HCT116 (cell line): ENCODE measurements around the gene HSD17B13. TPM values are rescaled to one million over a fixed set of nuclear protein-coding genes. Genes with fewer than 3 reads are reported as not detected.

ENCODE experiments used
- ATAC-seq: fragments of 200-7000 bp; cut with Tn5 transposase; 2 replicates; pipeline ENCODE4 v1.9.1; 2020; ENCODE audit warnings: mild to moderate bottlenecking, moderate library complexity
- BruUV-seq: library from RNA; stranded (reverse); fragments of 400-500 nt; replicated peaks from 2 replicates; lab custom pipeline; 2021; lab: Mats Ljungman, UMichigan
- CTCF ChIA-PET: fragments of 300-600 bp; sonication (Branson Sonifier 250); formaldehyde crosslinking; loops from one replicate; lab custom pipeline; 2021; ENCODE audit warnings: antibody characterized with exemption; lab: Charles Lee
- POLR2A ChIA-PET: fragments of 300-600, 350-600 bp; sonication (Branson Sonifier 250); formaldehyde crosslinking; loops from one replicate; lab custom pipeline; 2021; ENCODE audit warnings: antibody characterized with exemption; lab: Charles Lee
- RAD21 ChIA-PET, 2 experiments: fragments of 300-600 bp; sonication (Branson Sonifier 250); formaldehyde crosslinking; loops; one replicate each; lab custom pipeline; 2023; ENCODE audit warnings: low total read pairs in 2 of 2; ENCODE audit not compliant: uncharacterized antibody in 2 of 2, unreplicated experiment in 2 of 2, low non-redundant PET in 1 of 2; lab: Charles Lee
- DNase-seq: peaks from one replicate; pipeline ENCODE4 v3.0.0-alpha.2; 2010; ENCODE audit warnings: low read depth, low spot score
- H2AFZ ChIP-seq: fragments of 200-600 bp; shearing (Covaris generic), sonication (generic); 2 replicates; pipeline ENCODE4 v1.6.1; 2017; ENCODE audit warnings: low read depth, mixed run types, mixed read lengths, antibody characterized with exemption, low read length; ENCODE audit not compliant: poor library complexity, severe bottlenecking
- H3K27ac ChIP-seq: 2 replicates; pipeline ENCODE4 v1.5.1; 2012; ENCODE audit warnings: low read depth, low read length
- H3K27me3 ChIP-seq: fragments of 200-600 bp; sonication (generic); 2 replicates; pipeline ENCODE4 v1.6.1; 2016; ENCODE audit warnings: mixed run types, low read length, mixed read lengths; ENCODE audit not compliant: insufficient read depth
- H3K36me3 ChIP-seq, 2 experiments: fragments of 200-500 bp in 1 of 2; fragments of 200-600 bp in 1 of 2; sonication (Bioruptor generic) in 1 of 2; sonication (generic) in 1 of 2; 2 replicates each; pipeline versions ENCODE4 v1.5.1 to v1.6.1; 2014 to 2016; ENCODE audit warnings: low read length in 2 of 2, inconsistent platforms in 1 of 2, mixed read lengths in 1 of 2, mixed run types in 1 of 2; ENCODE audit not compliant: insufficient read depth in 2 of 2, control insufficient read depth in 1 of 2
- H3K4me1 ChIP-seq, 2 experiments: fragments of 200-600 bp in 1 of 2; sonication (generic) in 1 of 2; 2 replicates each; pipeline versions ENCODE4 v1.5.1 to v1.6.1; 2012 to 2017; ENCODE audit warnings: low read length in 2 of 2, inconsistent platforms in 1 of 2, mild to moderate bottlenecking in 1 of 2, mixed read lengths in 1 of 2, mixed run types in 1 of 2, moderate library complexity in 1 of 2; ENCODE audit not compliant: insufficient read depth in 2 of 2, control insufficient read depth in 1 of 2
- H3K4me2 ChIP-seq: fragments of 200-600 bp; sonication (generic); 2 replicates; pipeline ENCODE4 v1.6.1; 2017; ENCODE audit warnings: mixed run types, low read length, mixed read lengths
- H3K4me3 ChIP-seq, 2 experiments: fragments of 200-600 bp in 1 of 2; sonication (generic) in 1 of 2; replicated peaks in 1 of 2; 2 replicates each; pipeline ENCODE4 v1.5.1; 2011 to 2016; ENCODE audit warnings: low read length in 2 of 2, control low read depth in 1 of 2, low read depth in 1 of 2, mild to moderate bottlenecking in 1 of 2, mixed read lengths in 1 of 2, mixed run types in 1 of 2
- H3K79me2 ChIP-seq: fragments of 200-600 bp; sonication (generic); 2 replicates; pipeline ENCODE4 v1.6.1; 2017; ENCODE audit warnings: mild to moderate bottlenecking, mixed run types, low read length, moderate library complexity, mixed read lengths; ENCODE audit not compliant: insufficient read depth
- H3K9ac ChIP-seq: fragments of 200-600 bp; sonication (generic); 2 replicates; pipeline ENCODE4 v1.6.1; 2016; ENCODE audit warnings: low read length, mixed read lengths
- H3K9me2 ChIP-seq: fragments of 200-600 bp; sonication (generic), shearing (Covaris generic); 2 replicates; pipeline ENCODE4 v1.6.1; 2017; ENCODE audit warnings: mixed run types, mild to moderate bottlenecking, moderate library complexity; ENCODE audit not compliant: insufficient read depth
- H3K9me3 ChIP-seq, 2 experiments: fragments of 200-500 bp in 1 of 2; fragments of 200-600 bp in 1 of 2; sonication (Bioruptor generic) in 1 of 2; sonication (generic) in 1 of 2; 2 replicates each; pipeline ENCODE4 v1.6.1; 2014 to 2017; ENCODE audit warnings: low read length in 2 of 2, mixed read lengths in 2 of 2, inconsistent platforms in 1 of 2, low read depth in 1 of 2, mild to moderate bottlenecking in 1 of 2, mixed run types in 1 of 2, moderate library complexity in 1 of 2; ENCODE audit not compliant: control insufficient read depth in 1 of 2, insufficient read depth in 1 of 2
- H4K20me1 ChIP-seq: fragments of 200-600 bp; sonication (generic), shearing (Covaris generic); 2 replicates; pipeline ENCODE4 v1.6.1; 2017; ENCODE audit warnings: mixed run types, mild to moderate bottlenecking, moderate library complexity; ENCODE audit not compliant: insufficient read depth
- CEBPB ChIP-seq: IDR thresholded peaks from 2 replicates; pipeline ENCODE4 v1.6.1; 2012; ENCODE audit warnings: low read depth
- MAX ChIP-seq: IDR thresholded peaks from 2 replicates; pipeline ENCODE4 v1.6.1; 2012
- SIN3A ChIP-seq: IDR thresholded peaks from 2 replicates; pipeline ENCODE4 v1.6.1; 2012; ENCODE audit warnings: low read depth
- SRF ChIP-seq: IDR thresholded peaks from 2 replicates; pipeline ENCODE4 v1.6.1; 2012; ENCODE audit warnings: low read depth
- intact Hi-C: fragments of 100-400 bp; cut with micrococcal nuclease; formaldehyde crosslinking; loops from 2 replicates; pipeline ENCODE4 v1.10.0; 2022
- total RNA-seq: library from RNA; stranded (reverse); gene quantifications from one replicate; pipeline ENCODE4 v1.2.1, GENCODE V29; 2021; ENCODE audit not compliant: unreplicated experiment
- TF ChIP-seq, protein P1 (sequence below): IDR thresholded peaks from 2 replicates; pipeline ENCODE4 v1.6.1; 2011; ENCODE audit warnings: mild to moderate bottlenecking, low read length, moderate library complexity; ENCODE audit not compliant: insufficient replicate concordance; ENCODE audit errors: extremely low read depth

HSD17B13 gene
- total RNA-seq, 1 experiment from 2014 or later = 0.81 TPM

GRCh38 chr4:87370068-87370467, 47.4 kb upstream of the HSD17B13 start (continued):
- TF ChIP-seq, protein P1, sequence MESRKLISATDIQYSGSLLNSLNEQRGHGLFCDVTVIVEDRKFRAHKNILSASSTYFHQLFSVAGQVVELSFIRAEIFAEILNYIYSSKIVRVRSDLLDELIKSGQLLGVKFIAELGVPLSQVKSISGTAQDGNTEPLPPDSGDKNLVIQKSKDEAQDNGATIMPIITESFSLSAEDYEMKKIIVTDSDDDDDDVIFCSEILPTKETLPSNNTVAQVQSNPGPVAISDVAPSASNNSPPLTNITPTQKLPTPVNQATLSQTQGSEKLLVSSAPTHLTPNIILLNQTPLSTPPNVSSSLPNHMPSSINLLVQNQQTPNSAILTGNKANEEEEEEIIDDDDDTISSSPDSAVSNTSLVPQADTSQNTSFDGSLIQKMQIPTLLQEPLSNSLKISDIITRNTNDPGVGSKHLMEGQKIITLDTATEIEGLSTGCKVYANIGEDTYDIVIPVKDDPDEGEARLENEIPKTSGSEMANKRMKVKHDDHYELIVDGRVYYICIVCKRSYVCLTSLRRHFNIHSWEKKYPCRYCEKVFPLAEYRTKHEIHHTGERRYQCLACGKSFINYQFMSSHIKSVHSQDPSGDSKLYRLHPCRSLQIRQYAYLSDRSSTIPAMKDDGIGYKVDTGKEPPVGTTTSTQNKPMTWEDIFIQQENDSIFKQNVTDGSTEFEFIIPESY = no peak
- TF ChIP-seq SRF (no peak), SIN3A (no peak), CEBPB (no peak), MAX (no peak)
- TF ChIP-seq, all 23 proteins: peak for 0

- ChIA-PET CTCF (no interaction called here), RAD21 (no interaction called here), POLR2A (no interaction called here)
- no peak for TF ChIP-seq MAX
- ATAC-seq (no peak), DNase-seq (no peak)
- Histone ChIP-seq H3K4me1 (no peaks in the 10 kb centered on the region), H3K4me3 (no peak overlapping the region), H3K9ac (no peak overlapping the region), H4K20me1 (no peaks in the 10 kb centered on the region), H3K4me2 (no peak overlapping the region), H3K9me3 (no peaks in the 10 kb centered on the region), H3K36me3 (peaks cover 19 to 33% of the 10 kb centered on the region in 2 experiments), H3K27me3 (no peaks in the 10 kb centered on the region), H3K9me2 (no peaks in the 10 kb centered on the region), H3K79me2 (no peaks in the 10 kb centered on the region), H3K27ac (no peak overlapping the region), H2AFZ (no peak overlapping the region)
- intact Hi-C loops = loop anchor here (10.0 kb wide), 1 partner anchor 838 kb away; no protein-coding TSS in a partner anchor
- BruUV-seq = no TSS peak
These were observed 44.0 kb upstream of the HSD17B13 start for GRCh38 chr4:87366521-87367162.
